HUES64 (cell line): Measurements from ENCODE around the gene SLC35F3.

Experiments
- H3K27ac ChIP-seq: 2 replicates; pipeline ENCODE4 v1.7.0; 2013; ENCODE audit warnings: low read depth, low read length, inconsistent platforms
- H3K27me3 ChIP-seq: 2 replicates; pipeline ENCODE4 v1.6.1; 2013; ENCODE audit warnings: mild to moderate bottlenecking, low read length; ENCODE audit not compliant: insufficient read depth
- H3K36me3 ChIP-seq: 2 replicates; pipeline ENCODE4 v1.6.1; 2013; ENCODE audit warnings: mild to moderate bottlenecking, low read length; ENCODE audit not compliant: insufficient read depth
- H3K4me1 ChIP-seq: 2 replicates; pipeline ENCODE4 v1.6.1; 2013; ENCODE audit warnings: mild to moderate bottlenecking, low read length, moderate library complexity; ENCODE audit not compliant: insufficient read depth
- H3K4me3 ChIP-seq: 2 replicates; pipeline ENCODE4 v1.5.1; 2013; ENCODE audit warnings: mild to moderate bottlenecking, low read length, moderate library complexity
- H3K9ac ChIP-seq: 2 replicates; pipeline ENCODE4 v1.6.1; 2013; ENCODE audit warnings: mild to moderate bottlenecking, low read depth, low read length
- H3K9me3 ChIP-seq: 2 replicates; pipeline ENCODE4 v1.6.1; 2013; ENCODE audit warnings: low read depth, low read length; ENCODE audit not compliant: insufficient read depth
- WGBS: fragments of 150-250, 120-280 bp; methylation state at CpG from one replicate; pipeline ENCODE4 v1.1.7; 2013; ENCODE audit warnings: missing lambda C conversion rate; 5-methylcytosine and 5-hydroxymethylcytosine counted together

Gene SLC35F3

GRCh38 chr1:234040446-234041317 lies 136.2 kb downstream of the SLC35F3 start:
- H3K4me1 ChIP-seq = no peaks in the 10 kb centered on the region
- H3K27me3 ChIP-seq = no peaks in the 10 kb centered on the region
- no peak overlapping the region for H3K4me3 ChIP-seq
- H3K36me3 ChIP-seq = no peaks in the 10 kb centered on the region
- 0 out of 2 replicates have a peak, but pooled peaks cover 3% of the 10 kb centered on the region for H3K9me3 ChIP-seq
- H3K27ac ChIP-seq = no peak overlapping the region
- 93% methylated on average over 9 of the region's 9 CpGs for WGBS
- H3K9ac ChIP-seq = no peak overlapping the region

- Histone ChIP-seq H3K9ac (no peak overlapping the region), H3K4me1 (no peaks in the 10 kb centered on the region), H3K27me3 (no peaks in the 10 kb centered on the region), H3K36me3 (no peaks in the 10 kb centered on the region), H3K27ac (no peak overlapping the region), H3K9me3 (peaks cover 9% of the 10 kb centered on the region; the same call in 1 of the 2 replicates), H3K4me3 (no peak overlapping the region)
- WGBS = 94% methylated on average over 1 of the region's 1 CpG
Measured at GRCh38 chr1:234044079-234044478, 139.6 kb downstream of the SLC35F3 start.

GRCh38 chr1:234047123-234047522 lies 142.6 kb downstream of the SLC35F3 start:
- Histone ChIP-seq H3K36me3 (no peaks in the 10 kb centered on the region), H3K9me3 (peaks cover 11% of the 10 kb centered on the region; the same call in 1 of the 2 replicates), H3K27ac (no peak overlapping the region), H3K4me3 (no peak overlapping the region), H3K9ac (no peak overlapping the region), H3K4me1 (no peaks in the 10 kb centered on the region), H3K27me3 (no peaks in the 10 kb centered on the region)

GRCh38 chr1:234062166-234062565 lies 157.7 kb downstream of the SLC35F3 start:
- H3K9ac ChIP-seq = no peak overlapping the region
- no peak overlapping the region for H3K27ac ChIP-seq
- WGBS = 68% methylated on average over 2 of the region's 3 CpGs

GRCh38 chr1:234065794-234066447 lies 161.4 kb downstream of the SLC35F3 start:
- Histone ChIP-seq H3K9me3 (0 out of 2 replicates have a peak, but pooled peaks cover 6% of the 10 kb centered on the region), H3K27me3 (no peaks in the 10 kb centered on the region), H3K9ac (no peak overlapping the region), H3K4me1 (no peaks in the 10 kb centered on the region), H3K27ac (no peak overlapping the region), H3K36me3 (no peaks in the 10 kb centered on the region), H3K4me3 (no peak overlapping the region)
- WGBS = 24% methylated on average over 15 of the region's 17 CpGs

More at GRCh38 chr1:234062166-234062565, 157.7 kb downstream of the SLC35F3 start:
- Histone ChIP-seq H3K4me3 (no peak overlapping the region), H3K9me3 (0 out of 2 replicates have a peak, but pooled peaks cover 6% of the 10 kb centered on the region), H3K27me3 (no peaks in the 10 kb centered on the region), H3K4me1 (no peaks in the 10 kb centered on the region), H3K36me3 (no peaks in the 10 kb centered on the region)

GRCh38 chr1:234067581-234068337 lies 163.3 kb downstream of the SLC35F3 start:
- Histone ChIP-seq H3K27me3 (no peaks in the 10 kb centered on the region), H3K27ac (no peak overlapping the region), H3K4me3 (no peak overlapping the region), H3K36me3 (no peaks in the 10 kb centered on the region), H3K9me3 (no peaks in the 10 kb centered on the region), H3K4me1 (no peaks in the 10 kb centered on the region), H3K9ac (no peak overlapping the region)
- WGBS = 89% methylated on average over 8 of the region's 8 CpGs

GRCh38 chr1:234069760-234070159 lies 165.3 kb downstream of the SLC35F3 start:
- Histone ChIP-seq H3K9ac (no peak overlapping the region), H3K4me1 (peaks cover 9% of the 10 kb centered on the region; the same call in 1 of the 2 replicates), H3K9me3 (no peaks in the 10 kb centered on the region), H3K27me3 (no peaks in the 10 kb centered on the region), H3K27ac (no peak overlapping the region), H3K36me3 (no peaks in the 10 kb centered on the region), H3K4me3 (no peak overlapping the region)
- 78% methylated on average over 3 of the region's 3 CpGs for WGBS

GRCh38 chr1:234072793-234073192 lies 168.3 kb downstream of the SLC35F3 start:
- Histone ChIP-seq H3K9ac (no peak overlapping the region), H3K9me3 (no peaks in the 10 kb centered on the region), H3K36me3 (no peaks in the 10 kb centered on the region), H3K4me1 (peaks cover 10% of the 10 kb centered on the region; the same call in 1 of the 2 replicates), H3K27ac (no peak overlapping the region), H3K27me3 (no peaks in the 10 kb centered on the region), H3K4me3 (no peak overlapping the region)
- 98% methylated on average over 3 of the region's 3 CpGs for WGBS

GRCh38 chr1:234078143-234078542 lies 173.7 kb downstream of the SLC35F3 start:
- Histone ChIP-seq H3K4me3 (no peak overlapping the region), H3K9ac (no peak overlapping the region), H3K27ac (no peak overlapping the region), H3K36me3 (no peaks in the 10 kb centered on the region), H3K27me3 (no peaks in the 10 kb centered on the region), H3K9me3 (no peaks in the 10 kb centered on the region), H3K4me1 (peaks cover 10% of the 10 kb centered on the region; the same call in 1 of the 2 replicates)
- 93% methylated on average over 1 of the region's 1 CpG for WGBS

GRCh38 chr1:234079896-234080295 lies 175.4 kb downstream of the SLC35F3 start:
- Histone ChIP-seq H3K27ac (no peak overlapping the region), H3K4me3 (no peak overlapping the region), H3K36me3 (no peaks in the 10 kb centered on the region), H3K9me3 (no peaks in the 10 kb centered on the region), H3K4me1 (no peaks in the 10 kb centered on the region), H3K27me3 (no peaks in the 10 kb centered on the region), H3K9ac (no peak overlapping the region)
- WGBS = no CpG with 5 or more reads among the region's 3 CpGs

- H3K9ac ChIP-seq = no peak overlapping the region
Measured at GRCh38 chr1:234083460-234083859, 179.0 kb downstream of the SLC35F3 start.

More at GRCh38 chr1:234083460-234083859, 179.0 kb downstream of the SLC35F3 start:
- H3K4me3 ChIP-seq = no peak overlapping the region
- no peaks in the 10 kb centered on the region for H3K36me3 ChIP-seq
- H3K9me3 ChIP-seq = no peaks in the 10 kb centered on the region
- H3K27me3 ChIP-seq = no peaks in the 10 kb centered on the region
- 85% methylated on average over 2 of the region's 2 CpGs for WGBS
- no peaks in the 10 kb centered on the region for H3K4me1 ChIP-seq
- no peak overlapping the region for H3K27ac ChIP-seq
